Mesenchymal stem cell (in vitro differentiated cells and primary cell): ENCODE measurements around the gene IL7R.

Experiments
- DNase-seq: peaks from one replicate; pipeline ENCODE4 v3.0.0-alpha.2; 2013
- H2AFZ ChIP-seq: one replicate; pipeline ENCODE4 v1.6.1; 2013; ENCODE audit warnings: low read depth, mild to moderate bottlenecking, control low read depth, inconsistent platforms, low read length, moderate library complexity
- H2AK5ac ChIP-seq: 2 replicates; pipeline ENCODE4 v1.6.1; 2013; ENCODE audit warnings: low read length, moderate library complexity, mild to moderate bottlenecking, inconsistent platforms; ENCODE audit not compliant: severe bottlenecking
- H2BK120ac ChIP-seq: one replicate; pipeline ENCODE4 v1.6.1; 2013; ENCODE audit warnings: low read depth, mild to moderate bottlenecking, inconsistent platforms, low read length, moderate library complexity
- H2BK12ac ChIP-seq, 2 experiments: one replicate each; pipeline ENCODE4 v1.6.1; 2013; ENCODE audit warnings: inconsistent platforms in 2 of 2, low read length in 2 of 2, mild to moderate bottlenecking in 2 of 2, moderate library complexity in 2 of 2, control low read depth in 1 of 2
- H2BK15ac ChIP-seq: one replicate; pipeline ENCODE4 v1.6.1; 2013; ENCODE audit warnings: mild to moderate bottlenecking, low read depth, inconsistent platforms; ENCODE audit not compliant: poor library complexity, severe bottlenecking
- H2BK5ac ChIP-seq: 2 replicates; pipeline ENCODE4 v1.6.1; 2013; ENCODE audit warnings: low read depth, mild to moderate bottlenecking, low read length, control low read depth, inconsistent platforms; ENCODE audit not compliant: poor library complexity, severe bottlenecking
- H3K14ac ChIP-seq, 2 experiments: one replicate each; pipeline ENCODE4 v1.6.1; 2013; ENCODE audit warnings: inconsistent platforms in 2 of 2, low read length in 2 of 2, control low read depth in 1 of 2, mild to moderate bottlenecking in 1 of 2, moderate library complexity in 1 of 2
- H3K18ac ChIP-seq, 2 experiments: one replicate each; pipeline ENCODE4 v1.6.1; 2013; ENCODE audit warnings: inconsistent platforms in 2 of 2, low read length in 2 of 2, control low read depth in 1 of 2, low read depth in 1 of 2, mild to moderate bottlenecking in 1 of 2
- H3K23ac ChIP-seq, 2 experiments: one replicate each; pipeline ENCODE4 v1.6.1; 2013; ENCODE audit warnings: inconsistent platforms in 2 of 2, low read length in 2 of 2, mild to moderate bottlenecking in 2 of 2, moderate library complexity in 2 of 2, control low read depth in 1 of 2
- H3K27ac ChIP-seq: 2 replicates; pipeline ENCODE4 v1.5.1; 2013; ENCODE audit warnings: mild to moderate bottlenecking, moderate library complexity, low read length, control low read depth, inconsistent platforms; ENCODE audit not compliant: poor library complexity, severe bottlenecking
- H3K27me3 ChIP-seq, 2 experiments: 2 replicates each; pipeline versions ENCODE4 v1.6.1 to v1.7.0; 2013; ENCODE audit warnings: low read length in 2 of 2, mild to moderate bottlenecking in 2 of 2, moderate library complexity in 2 of 2, control low read depth in 1 of 2, inconsistent platforms in 1 of 2; ENCODE audit not compliant: control insufficient read depth in 1 of 2, insufficient read depth in 1 of 2
- H3K36me3 ChIP-seq, 2 experiments: 2 replicates each; pipeline versions ENCODE4 v1.6.1 to v1.7.0; 2013; ENCODE audit warnings: low read length in 2 of 2, control low read depth in 1 of 2, inconsistent platforms in 1 of 2, low read depth in 1 of 2, mild to moderate bottlenecking in 1 of 2; ENCODE audit not compliant: insufficient read depth in 2 of 2, control insufficient read depth in 1 of 2
- H3K4ac ChIP-seq, 2 experiments: one replicate each; pipeline ENCODE4 v1.6.1; 2013; ENCODE audit warnings: inconsistent platforms in 2 of 2, low read length in 2 of 2, mild to moderate bottlenecking in 2 of 2, moderate library complexity in 2 of 2, control low read depth in 1 of 2, low read depth in 1 of 2
- H3K4me1 ChIP-seq: 2 replicates; pipeline ENCODE4 v1.6.1; 2013; ENCODE audit warnings: low read depth, low read length, control low read depth; ENCODE audit not compliant: control insufficient read depth, insufficient read depth
- H3K4me2 ChIP-seq: 2 replicates; pipeline ENCODE4 v1.6.1; 2013; ENCODE audit warnings: low read length, mild to moderate bottlenecking, inconsistent platforms; ENCODE audit not compliant: poor library complexity, severe bottlenecking
- H3K4me3 ChIP-seq, 2 experiments: 2 replicates each; pipeline versions ENCODE4 v1.5.1 to v1.7.0; 2013; ENCODE audit warnings: low read length in 2 of 2, mild to moderate bottlenecking in 2 of 2, control low read depth in 1 of 2, low read depth in 1 of 2; ENCODE audit not compliant: insufficient read depth in 1 of 2
- H3K79me1 ChIP-seq: replicated peaks from 2 replicates; pipeline ENCODE4 v1.6.1; 2013; ENCODE audit warnings: mild to moderate bottlenecking, control low read depth, low read length, inconsistent platforms; ENCODE audit not compliant: poor library complexity, severe bottlenecking
- H3K9ac ChIP-seq: 2 replicates; pipeline ENCODE4 v1.7.0; 2013; ENCODE audit warnings: mild to moderate bottlenecking, low read length, moderate library complexity
- H3K9me3 ChIP-seq: 2 replicates; pipeline ENCODE4 v1.7.0; 2013; ENCODE audit warnings: mild to moderate bottlenecking, low read length; ENCODE audit not compliant: control insufficient read depth
- H4K8ac ChIP-seq: one replicate; pipeline ENCODE4 v1.6.1; 2013; ENCODE audit warnings: inconsistent platforms, mild to moderate bottlenecking, low read length, moderate library complexity
- H4K91ac ChIP-seq: one replicate; pipeline ENCODE4 v1.6.1; 2013; ENCODE audit warnings: mild to moderate bottlenecking, low read length, inconsistent platforms
- WGBS: methylation state at CpG from one replicate; pipeline ENCODE4 v1.1.7; 2013; ENCODE audit warnings: mixed read lengths; 5-methylcytosine and 5-hydroxymethylcytosine counted together

Gene IL7R

DNA sequence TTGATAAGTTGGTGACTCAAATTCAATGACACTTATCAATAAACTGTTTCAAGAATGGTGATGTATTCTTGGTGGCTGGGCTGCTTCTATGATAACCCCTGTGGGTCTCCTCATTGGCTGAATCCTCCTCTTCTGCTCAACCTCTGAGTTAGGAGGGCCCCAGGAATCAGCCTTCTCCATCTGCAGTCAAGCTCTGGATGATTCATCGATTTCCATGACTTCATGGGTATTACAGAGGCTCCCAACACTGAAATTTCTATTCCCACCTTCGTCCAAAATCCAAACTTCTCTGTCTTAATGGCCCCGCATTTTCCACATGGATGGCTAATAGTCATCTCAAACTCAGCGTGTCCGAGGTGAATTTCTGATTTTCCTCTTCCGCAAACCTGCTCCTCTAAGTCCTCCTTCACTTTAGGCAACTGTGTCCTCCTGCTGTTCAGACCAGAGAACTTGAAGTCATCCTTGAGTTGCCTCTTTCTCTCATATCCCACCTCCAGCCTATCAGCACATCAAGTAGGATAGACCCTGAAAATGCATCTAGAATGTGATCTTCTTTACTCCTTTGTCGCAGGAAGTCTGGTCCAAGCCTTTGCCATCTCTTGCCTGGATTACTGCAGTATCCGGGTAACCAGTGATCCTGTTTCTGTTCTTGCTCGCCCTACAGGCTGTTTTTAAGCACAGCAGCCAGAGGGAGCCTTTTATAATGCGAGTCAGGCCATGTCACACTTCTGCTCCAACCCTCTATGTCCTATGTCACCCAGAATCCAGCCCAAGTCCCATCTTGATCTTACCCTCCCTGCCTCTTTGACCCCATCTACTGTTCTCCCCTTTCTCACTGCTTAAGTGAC, 41.4 kb upstream of the IL7R start:
- no peak overlapping the region for H4K91ac ChIP-seq
- H3K14ac ChIP-seq: no peak overlapping the region
- H3K27ac ChIP-seq: no peak overlapping the region
- H2BK12ac ChIP-seq: no peak overlapping the region
- no peak overlapping the region for H2BK15ac ChIP-seq
- 80% methylated on average over 10 of the region's 10 CpGs for WGBS
- H3K9me3 ChIP-seq: no peaks in the 10 kb centered on the region
- H3K18ac ChIP-seq: no peak overlapping the region
- H2BK5ac ChIP-seq: no peak overlapping the region
- peak; percentile 24 for DNase-seq
- H4K8ac ChIP-seq: no peak overlapping the region
- peaks cover 0 to 7% of the 10 kb centered on the region in 2 experiments for H3K27me3 ChIP-seq
- H3K4me2 ChIP-seq: no peak overlapping the region
- no peaks in the 10 kb centered on the region for H3K36me3 ChIP-seq
- no peak overlapping the region for H3K4ac ChIP-seq
- H2AFZ ChIP-seq: no peak overlapping the region
- no peak overlapping the region for H2BK120ac ChIP-seq
- H3K23ac ChIP-seq: no peak overlapping the region
- H3K79me1 ChIP-seq: no peaks in the 10 kb centered on the region
- no peak overlapping the region for H2AK5ac ChIP-seq
- no peaks in the 10 kb centered on the region for H3K4me1 ChIP-seq
- no peak overlapping the region for H3K9ac ChIP-seq
- no peak overlapping the region for H3K4me3 ChIP-seq

DNA sequence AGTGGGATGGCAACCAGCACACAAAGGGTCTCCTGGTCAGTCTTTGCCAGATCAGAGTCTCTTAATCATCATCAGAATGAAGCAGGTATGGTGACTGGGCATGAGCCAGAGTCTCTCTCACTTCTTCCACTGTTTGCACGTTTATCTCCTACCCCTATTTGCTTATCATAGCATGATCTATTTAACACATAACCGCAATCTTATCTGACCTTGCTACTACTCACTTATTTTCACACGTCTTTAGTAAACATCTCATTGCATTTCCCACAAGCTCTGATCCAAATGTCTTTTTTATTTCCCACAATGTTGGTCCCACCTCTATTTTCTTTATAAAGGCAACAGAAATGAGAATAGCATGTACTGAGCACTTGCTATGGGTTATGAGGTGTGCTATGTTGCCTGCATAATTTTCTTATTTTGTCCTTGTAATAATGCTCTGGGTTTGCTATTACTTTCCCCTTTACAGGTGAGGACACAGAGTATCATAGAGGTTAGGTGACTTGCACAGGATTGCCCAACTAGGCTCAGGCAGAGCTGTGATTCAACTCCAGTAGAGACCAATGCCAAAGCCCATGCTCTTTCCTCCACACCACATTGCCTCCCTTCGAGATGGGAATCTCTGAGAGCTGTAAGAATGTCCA, 39.7 kb upstream of the IL7R start:
- H2AFZ ChIP-seq: no peak overlapping the region
- H3K36me3 ChIP-seq: no peaks in the 10 kb centered on the region
- H3K9ac ChIP-seq: no peak overlapping the region
- no peak overlapping the region for H2BK120ac ChIP-seq
- DNase-seq: no peak
- H3K79me1 ChIP-seq: no peaks in the 10 kb centered on the region
- no peak overlapping the region for H2AK5ac ChIP-seq
- no peaks in the 10 kb centered on the region for H3K9me3 ChIP-seq
- no peak overlapping the region for H4K91ac ChIP-seq
- 67% methylated on average over 4 of the region's 4 CpGs for WGBS
- H3K4me1 ChIP-seq: no peaks in the 10 kb centered on the region
- no peak overlapping the region for H2BK12ac ChIP-seq
- H2BK15ac ChIP-seq: no peak overlapping the region
- no peak overlapping the region for H4K8ac ChIP-seq
- H3K18ac ChIP-seq: no peak overlapping the region
- H3K27me3 ChIP-seq: peaks cover 0 to 7% of the 10 kb centered on the region in 2 experiments
- no peak overlapping the region for H3K23ac ChIP-seq
- no peak overlapping the region for H3K14ac ChIP-seq
- H3K4me2 ChIP-seq: no peak overlapping the region
- no peak overlapping the region for H3K4ac ChIP-seq
- H3K4me3 ChIP-seq: no peak overlapping the region
- H3K27ac ChIP-seq: no peak overlapping the region
- no peak overlapping the region for H2BK5ac ChIP-seq

DNA sequence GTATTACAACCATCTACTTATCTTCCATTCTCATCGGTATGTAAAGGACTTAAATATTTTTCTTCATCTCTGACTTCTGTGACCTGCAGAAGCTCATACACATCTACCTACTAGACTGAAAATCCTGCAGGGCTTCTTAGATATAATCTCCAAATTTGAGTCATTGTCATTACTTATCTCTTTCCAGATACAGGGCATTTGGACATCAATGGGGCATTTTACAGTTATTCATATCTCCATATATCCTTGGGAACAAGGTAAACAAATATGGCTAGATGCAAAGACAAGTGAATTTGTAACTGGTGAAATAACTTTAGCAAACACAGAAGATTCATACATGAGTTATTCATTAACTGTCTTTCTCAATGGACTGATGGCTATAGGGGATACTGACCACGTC, 37.7 kb upstream of the IL7R start:
- 92% methylated on average over 1 of the region's 2 CpGs for WGBS
- no peaks in the 10 kb centered on the region for H3K36me3 ChIP-seq
- H3K4me1 ChIP-seq: no peaks in the 10 kb centered on the region
- H2AK5ac ChIP-seq: no peak overlapping the region
- H3K23ac ChIP-seq: no peak overlapping the region
- H2BK15ac ChIP-seq: no peak overlapping the region
- no peak overlapping the region for H3K9ac ChIP-seq
- H2AFZ ChIP-seq: no peak overlapping the region
- no peak overlapping the region for H4K8ac ChIP-seq
- H3K27me3 ChIP-seq: peaks cover 0 to 7% of the 10 kb centered on the region in 2 experiments
- no peak overlapping the region for H3K4me3 ChIP-seq
- no peak overlapping the region for H2BK120ac ChIP-seq
- H3K4ac ChIP-seq: no peak overlapping the region
- H3K79me1 ChIP-seq: no peaks in the 10 kb centered on the region
- no peak overlapping the region for H3K14ac ChIP-seq
- no peak overlapping the region for H2BK12ac ChIP-seq
- no peak overlapping the region for H4K91ac ChIP-seq
- H3K27ac ChIP-seq: no peak overlapping the region
- no peak overlapping the region for H2BK5ac ChIP-seq
- H3K18ac ChIP-seq: no peak overlapping the region
- H3K4me2 ChIP-seq: no peak overlapping the region
- DNase-seq: no peak
- no peaks in the 10 kb centered on the region for H3K9me3 ChIP-seq

DNA sequence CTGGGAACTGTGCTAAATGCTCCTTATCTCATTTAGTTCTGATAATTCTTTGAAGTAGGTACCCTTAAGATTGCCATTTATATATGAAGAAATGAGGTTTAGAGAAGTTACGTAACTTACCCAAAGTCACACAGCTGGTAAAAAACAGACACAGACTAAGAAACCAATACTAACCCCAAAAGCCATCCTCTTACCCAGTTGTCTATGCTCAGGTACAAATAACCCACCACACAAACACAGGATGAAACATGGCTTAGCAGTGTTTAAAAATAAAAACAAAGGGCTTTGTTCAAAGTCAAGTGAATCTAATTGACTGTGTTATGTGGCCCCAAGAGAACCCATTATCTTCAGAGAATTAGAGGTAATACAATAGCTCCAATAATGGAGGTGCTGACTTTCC, 37.0 kb upstream of the IL7R start:
- no peak overlapping the region for H3K27ac ChIP-seq
- no peak overlapping the region for H4K91ac ChIP-seq
- no peak overlapping the region for H3K9ac ChIP-seq
- no peaks in the 10 kb centered on the region for H3K9me3 ChIP-seq
- no peaks in the 10 kb centered on the region for H3K79me1 ChIP-seq
- no peak overlapping the region for H4K8ac ChIP-seq
- no peak overlapping the region for H3K14ac ChIP-seq
- no peak overlapping the region for H3K4ac ChIP-seq
- H3K4me2 ChIP-seq: no peak overlapping the region
- H3K36me3 ChIP-seq: no peaks in the 10 kb centered on the region
- H2AFZ ChIP-seq: no peak overlapping the region
- H2AK5ac ChIP-seq: no peak overlapping the region
- no peak overlapping the region for H3K23ac ChIP-seq
- no peak overlapping the region for H3K4me3 ChIP-seq
- no peak overlapping the region for H3K18ac ChIP-seq
- no peak overlapping the region for H2BK12ac ChIP-seq
- no peak overlapping the region for H2BK5ac ChIP-seq
- no peak overlapping the region for H2BK15ac ChIP-seq
- no peaks in the 10 kb centered on the region for H3K4me1 ChIP-seq
- WGBS: no CpG with 5 or more reads among the region's 1 CpG
- DNase-seq: no peak
- H2BK120ac ChIP-seq: no peak overlapping the region
- peaks cover 0 to 7% of the 10 kb centered on the region in 2 experiments for H3K27me3 ChIP-seq
